Occipital lobe (tissue), 2 donors: ENCODE data around the gene DNAH14. TPM values are rescaled to one million over a fixed set of nuclear protein-coding genes. Genes with fewer than 3 reads are reported as not detected.
"Not testable (repeated sequence)": the region's sequence is repeated elsewhere in the genome, so short reads cannot be mapped to it uniquely, and the experiment has no call there.

Source experiments
- DNase-seq: peaks from one replicate; lab custom pipeline; 2025; lab: John Stamatoyannopoulos, UW
- total RNA-seq: library from RNA; depleted of rRNA; stranded (reverse); fragments of >200 nt; gene quantifications from one replicate; pipeline ENCODE4 v1.2.3, GENCODE V29; 2014

DNAH14 gene
- total RNA-seq, 1 donor from 2014 or later, result 16.5 TPM

DNA sequence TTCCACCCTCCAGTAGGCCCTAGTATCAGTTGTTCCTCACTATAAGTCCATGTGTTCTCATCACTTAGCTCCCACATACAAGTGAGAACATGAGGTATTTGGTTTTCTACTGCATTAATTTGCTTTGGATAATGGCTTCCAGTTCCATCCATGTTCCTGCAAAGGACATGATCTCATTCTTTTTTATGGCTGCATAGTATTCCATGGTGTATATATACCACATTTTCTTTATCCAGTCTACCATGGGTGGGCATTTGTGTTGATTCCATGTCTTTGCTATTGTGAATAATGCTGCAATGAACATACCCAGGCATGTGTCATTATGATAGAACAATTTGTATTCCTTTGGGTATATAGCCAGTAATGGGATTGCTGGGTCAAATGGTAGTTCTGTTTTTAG is 218.3 kb downstream of the DNAH14 start:
- DNase-seq, result not testable (repeated sequence)

DNA sequence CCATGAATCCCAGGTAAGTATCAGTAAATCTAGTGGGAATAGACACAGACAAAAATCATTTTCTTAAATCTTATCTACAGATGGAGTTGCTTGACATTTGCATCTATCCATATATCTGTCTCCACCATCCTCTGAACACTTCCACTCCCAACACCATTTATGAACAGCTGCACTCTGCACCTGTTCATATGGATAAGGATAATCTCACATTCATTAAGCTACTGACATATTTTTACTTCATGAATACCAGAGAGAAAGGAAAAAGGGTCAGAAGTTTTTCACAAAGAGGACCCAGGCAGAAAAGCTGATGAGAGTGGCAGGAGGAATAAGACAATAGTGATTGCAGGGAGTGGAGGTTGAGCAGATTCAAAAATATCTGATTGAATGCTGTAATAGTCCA is 222.6 kb downstream of the DNAH14 start:
- DNase-seq, result no peak

DNA sequence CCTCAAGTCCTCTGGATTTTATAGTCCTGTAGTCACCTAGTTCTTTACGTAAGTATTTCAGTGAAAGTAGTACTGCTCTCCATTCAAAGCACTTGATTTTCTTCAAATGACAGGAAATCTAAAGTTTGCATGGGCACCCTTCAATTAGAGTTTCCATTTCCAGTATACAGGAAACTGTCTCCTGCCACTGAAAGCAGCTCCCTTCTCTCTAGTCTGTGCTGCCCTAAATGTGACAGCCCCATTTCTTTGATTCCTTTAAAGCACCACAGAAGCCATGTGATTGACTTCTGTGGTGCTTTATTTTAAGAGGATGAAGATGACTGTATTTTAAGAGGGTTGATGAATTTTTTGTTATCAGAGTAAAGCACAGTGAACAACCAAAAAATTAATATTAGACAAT is 226.1 kb downstream of the DNAH14 start:
- no peak for DNase-seq

- no peak for DNase-seq
Observed at GRCh38 chr1:225156254-225156653, 226.8 kb downstream of the DNAH14 start.

DNA sequence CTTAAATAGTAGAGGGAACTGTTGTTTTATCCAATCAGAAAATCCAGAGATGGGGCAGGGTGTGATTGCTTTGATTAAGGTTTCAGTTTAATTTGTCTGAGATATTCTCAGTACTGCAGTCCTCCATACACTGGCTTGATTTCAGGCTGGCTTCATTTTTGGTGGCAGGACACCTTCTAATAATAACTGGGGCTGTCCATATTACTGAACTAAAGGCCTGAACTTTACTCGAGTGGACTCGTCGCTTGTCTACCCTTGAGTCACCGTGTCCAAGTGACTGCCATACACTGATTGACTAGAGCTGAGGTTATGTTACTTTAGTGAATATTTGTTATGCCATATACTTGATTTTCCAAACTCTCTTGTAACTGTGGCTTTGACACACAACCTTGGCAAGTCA is 228.8 kb downstream of the DNAH14 start:
- no peak for DNase-seq

GRCh38 chr1:225159793-225160192 is 230.3 kb downstream of the DNAH14 start:
- no peak for DNase-seq

GRCh38 chr1:225177409-225177808 is 247.9 kb downstream of the DNAH14 start:
- not testable (repeated sequence) for DNase-seq

GRCh38 chr1:225179686-225180085 is 250.2 kb downstream of the DNAH14 start:
- DNase-seq, result no peak

DNA sequence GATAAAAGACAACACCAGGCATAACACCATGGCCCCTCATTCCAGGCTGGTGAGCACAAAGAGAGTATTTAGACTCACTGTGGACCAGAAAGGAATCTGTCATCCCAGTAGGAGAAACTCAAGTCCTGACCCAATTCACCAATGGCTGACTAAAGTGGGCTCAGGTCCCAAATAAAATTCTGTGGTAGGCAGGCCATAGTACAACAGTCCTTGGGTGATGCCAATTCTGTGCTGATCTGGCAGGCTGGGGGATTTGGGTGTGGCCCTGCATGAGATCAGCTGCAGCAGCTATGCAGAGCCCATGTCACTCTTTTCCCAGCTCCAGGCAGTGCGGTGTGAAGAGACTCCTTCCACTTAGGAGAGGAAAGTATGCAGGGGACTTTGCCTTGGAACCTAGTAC is 253.2 kb downstream of the DNAH14 start:
- DNase-seq, result no peak

DNA sequence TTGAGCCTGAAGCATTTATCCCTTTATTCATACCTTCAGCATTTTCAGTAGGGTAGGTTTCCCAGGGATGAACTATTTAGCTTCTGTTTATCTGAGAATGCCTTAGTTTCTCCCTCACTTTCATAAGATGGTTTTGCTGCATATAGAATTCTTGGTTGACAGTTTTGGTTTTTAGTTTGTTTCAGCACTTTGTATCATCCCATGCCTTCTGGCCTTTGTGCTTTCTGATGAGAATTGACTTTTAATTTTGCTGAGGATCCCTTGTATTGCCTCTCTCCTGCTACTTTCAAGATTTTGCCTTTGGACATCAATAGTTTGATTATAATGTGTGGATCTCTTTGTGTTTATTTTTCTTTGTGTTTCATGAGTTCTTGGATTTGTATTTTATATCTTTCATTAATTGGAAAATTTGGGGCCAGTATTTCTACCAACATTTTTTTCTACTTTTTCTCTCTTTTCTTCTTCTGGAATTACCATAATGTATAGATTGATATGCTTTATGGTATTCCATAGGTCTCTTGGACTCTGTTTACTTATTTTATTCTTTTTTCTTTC is 261.8 kb downstream of the DNAH14 start:
- no peak for DNase-seq

- no peak for DNase-seq
Observed at GRCh38 chr1:225201447-225201846, 272.0 kb downstream of the DNAH14 start.

- DNase-seq, result no peak
Observed at GRCh38 chr1:225207791-225208190, 278.3 kb downstream of the DNAH14 start.

DNA sequence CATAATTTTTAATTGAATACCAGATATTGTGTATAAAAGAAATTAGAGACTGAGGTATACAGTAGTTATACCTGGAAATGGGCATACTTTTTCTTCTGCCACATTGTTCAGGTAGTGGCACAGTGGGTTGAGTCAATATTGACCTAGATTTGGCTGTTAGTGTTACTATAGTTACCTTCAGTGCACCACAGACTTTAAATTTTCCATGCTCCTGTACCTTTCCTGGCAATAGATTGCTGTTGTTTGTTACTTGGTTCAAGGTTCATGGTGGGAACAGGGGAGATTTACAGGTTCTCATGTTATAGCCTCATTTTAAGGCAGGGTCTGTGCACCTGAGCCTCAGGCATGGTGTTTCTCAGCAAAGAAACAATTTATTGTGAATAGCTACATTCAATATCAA is 279.7 kb downstream of the DNAH14 start:
- no peak for DNase-seq

- not testable (repeated sequence) for DNase-seq
Observed at GRCh38 chr1:225210180-225210579, 280.7 kb downstream of the DNAH14 start.

GRCh38 chr1:225211694-225212442 is 282.4 kb downstream of the DNAH14 start:
- not testable (repeated sequence) for DNase-seq

GRCh38 chr1:225224287-225224686 is 294.8 kb downstream of the DNAH14 start:
- no peak for DNase-seq

GRCh38 chr1:225225681-225226080 is 296.2 kb downstream of the DNAH14 start:
- DNase-seq, result no peak

DNA sequence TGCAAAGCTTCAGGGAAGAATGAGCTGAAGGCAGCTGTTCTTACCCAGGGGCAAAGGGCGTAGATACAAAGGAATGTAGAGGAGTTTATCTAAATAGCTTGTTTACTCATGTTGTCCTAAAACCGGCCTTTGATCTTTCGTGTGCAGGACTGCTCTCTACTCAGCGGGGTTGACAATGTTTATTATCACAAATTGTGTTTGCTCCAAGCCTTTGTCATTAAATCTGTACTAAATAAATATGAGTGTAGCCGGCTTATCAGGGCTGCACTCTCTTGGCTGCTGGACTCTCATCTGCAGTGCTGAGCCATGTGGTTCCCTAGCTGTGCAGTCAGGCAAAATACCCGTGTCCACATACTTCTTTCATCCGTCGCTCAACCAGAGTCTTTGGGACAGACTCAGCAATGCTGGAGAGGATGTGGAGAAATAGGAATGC is 299.4 kb downstream of the DNAH14 start:
- no peak for DNase-seq

DNA sequence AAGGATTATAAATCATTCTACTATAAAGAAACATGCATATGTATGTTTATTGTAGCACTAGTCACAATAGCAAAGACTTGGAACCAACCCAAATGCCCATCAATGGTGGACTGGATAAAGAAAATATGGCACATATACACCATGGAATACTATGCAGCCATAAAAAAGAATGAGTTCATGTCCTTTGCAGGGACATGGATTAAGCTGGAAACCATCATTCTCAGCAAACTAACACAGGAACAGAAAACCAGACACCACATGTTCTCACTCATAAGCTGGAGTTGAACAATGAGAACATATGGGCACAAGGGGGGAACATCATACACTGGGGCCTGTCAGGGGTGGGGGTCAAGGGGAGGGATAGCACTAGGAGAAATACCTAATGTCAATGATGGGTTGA is 300.0 kb downstream of the DNAH14 start:
- not testable (repeated sequence) for DNase-seq

DNA sequence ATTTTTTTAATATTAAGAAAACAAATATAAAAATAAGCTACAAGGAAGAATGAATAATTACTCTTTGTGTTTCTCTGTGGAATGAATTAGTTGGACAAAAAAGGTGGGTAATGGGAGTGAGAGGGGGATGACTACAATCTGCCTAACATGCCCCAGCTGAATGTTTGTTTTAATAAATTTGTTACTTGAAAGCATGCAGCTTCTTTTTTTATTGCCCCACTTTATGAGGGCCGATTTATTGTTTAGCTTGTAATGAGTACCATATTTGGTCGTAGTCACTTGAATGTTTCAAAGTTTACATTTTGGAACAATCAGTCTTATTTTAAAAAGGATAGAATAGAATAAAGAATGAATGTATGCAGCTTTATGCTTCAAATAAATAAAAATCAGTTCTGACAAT is 301.0 kb downstream of the DNAH14 start:
- no peak for DNase-seq

- not testable (repeated sequence) for DNase-seq
Observed at GRCh38 chr1:225232930-225233329, 303.5 kb downstream of the DNAH14 start.

- DNase-seq, result no peak
Observed at GRCh38 chr1:225242611-225243010, 313.1 kb downstream of the DNAH14 start.

GRCh38 chr1:225250432-225250831 is 321.0 kb downstream of the DNAH14 start:
- DNase-seq, result no peak
